K562 (cell line): Measurements from ENCODE around the gene KLHL22. TPM values are rescaled to one million over a fixed set of nuclear protein-coding genes. Genes with fewer than 3 reads are reported as not detected.

Source experiments
- ARID3B ChIP-seq: fragments of 250-450 bp; sonication (Bioruptor Pico); IDR thresholded peaks from 2 replicates; pipeline ENCODE4 v1.4.0; 2020; ENCODE audit warnings: borderline replicate concordance
- CHAMP1 ChIP-seq: fragments of 450-650 bp; IDR thresholded peaks from 2 replicates; pipeline ENCODE4 v1.6.1; 2016; ENCODE audit warnings: mild to moderate bottlenecking
- DDX20 ChIP-seq: fragments of 450-650 bp; IDR thresholded peaks from 2 replicates; pipeline ENCODE4 v1.6.1; 2016; ENCODE audit warnings: missing genetic modification characterization, low read depth, mild to moderate bottlenecking, missing compliant biosample characterization, moderate library complexity
- FUS ChIP-seq: fragments of 200-400 bp; formaldehyde crosslinking; optimal IDR thresholded peaks from 2 replicates; pipeline ENCODE3; 2017; ENCODE audit warnings: low read depth, low read length
- GTF2E2 ChIP-seq: fragments of 200-800 bp; sonication (Bioruptor generic); IDR thresholded peaks from 2 replicates; pipeline ENCODE4 v1.6.1; 2016; ENCODE audit warnings: missing genetic modification characterization, missing compliant biosample characterization
- HDGF ChIP-seq: fragments of 450-650 bp; IDR thresholded peaks from 2 replicates; pipeline ENCODE4 v1.6.1; 2016
- HNRNPK ChIP-seq: fragments of 200-400 bp; formaldehyde crosslinking; IDR thresholded peaks from one replicate; pipeline ENCODE4 v1.6.1; 2018; ENCODE audit warnings: mild to moderate bottlenecking, low read depth, low read length; ENCODE audit not compliant: poor library complexity, severe bottlenecking
- MED1 ChIP-seq: sonication (generic); formaldehyde crosslinking; IDR thresholded peaks from 2 replicates; pipeline ENCODE4 v1.8.1; 2023; ENCODE audit warnings: missing genetic modification reagents, borderline replicate concordance
- NCOA2 ChIP-seq, 2 experiments: fragments of 450-650 bp; IDR thresholded peaks; 2 replicates each; pipeline ENCODE4 v1.6.1; 2018; ENCODE audit warnings: mild to moderate bottlenecking in 2 of 2, moderate library complexity in 1 of 2; ENCODE audit not compliant: partially characterized antibody in 2 of 2
- TCF15 ChIP-seq: fragments of 250-450 bp; sonication (Bioruptor Pico); IDR thresholded peaks from 2 replicates; pipeline ENCODE4 v1.8.0; 2022; ENCODE audit warnings: moderate library complexity, mild to moderate bottlenecking, inconsistent platforms
- TEAD4 ChIP-seq, 2 experiments: sonication (generic) in 1 of 2; formaldehyde crosslinking in 1 of 2; IDR thresholded peaks; 2 replicates each; pipeline versions ENCODE4 v1.6.1 to v1.8.0; 2012 to 2022; ENCODE audit warnings: borderline replicate concordance in 1 of 2, inconsistent platforms in 1 of 2, low read length in 1 of 2, mild to moderate bottlenecking in 1 of 2, missing genetic modification reagents in 1 of 2
- ZBTB8A ChIP-seq: fragments of 450-650 bp; IDR thresholded peaks from 2 replicates; pipeline ENCODE4 v1.6.1; 2018; ENCODE audit warnings: mild to moderate bottlenecking, moderate library complexity; ENCODE audit not compliant: partially characterized antibody
- ZNF407 ChIP-seq: fragments of 450-650 bp; IDR thresholded peaks from 2 replicates; pipeline ENCODE4 v1.6.1; 2016; ENCODE audit warnings: low read depth
- polyA plus RNA-seq, 8 experiments: library from polyadenylated mRNA; depleted of rRNA in 4 of 8; stranded (reverse) in 5 of 8; unstranded in 3 of 8; fragments of >200 nt; fragmentation: Nextera tagmentation in 2 of 8; fragmentation: Illumina TruSeq in 1 of 8; extraction: Ambion mirVana in 2 of 8; extraction: Trizol in 1 of 8; gene quantifications; 2 replicates each; pipeline versions ENCODE4 v1.2.1 to v1.2.3, GENCODE V29; 2011 to 2014; ENCODE audit warnings: inconsistent platforms in 1 of 8, missing spikeins in 1 of 8
- total RNA-seq, 7 experiments: library from RNA; depleted of rRNA in 6 of 7; stranded (reverse); fragments of >200 nt in 6 of 7; fragmentation: Illumina TruSeq in 2 of 7; extraction: Trizol in 2 of 7; gene quantifications; 2 replicates each; pipeline versions ENCODE4 v1.2.1 to v1.2.3, GENCODE V29; 2011 to 2021; ENCODE audit warnings: low replicate concordance in 1 of 7

Gene KLHL22
- total and polyA plus RNA-seq, 9 of the 15 experiments (the other 6 are each of a cell fraction or from before 2014, with no cell fraction given) = 1.3 to 25.6 (median 15.2) TPM

- no peak for TF ChIP-seq ZBTB8A
- TF ChIP-seq ZNF407 = no peak
- no peak for TF ChIP-seq FUS
- TF ChIP-seq NCOA2 (IDR thresholded peaks at IDR 0.05; ENCODE audit: partially characterized antibody in 2 of 2) = no peak
- no peak for TF ChIP-seq MED1 (CRISPR knock-in tag)
- TF ChIP-seq CHAMP1 = no peak
- TF ChIP-seq GTF2E2 = no peak
- no peak for TF ChIP-seq TEAD4 (IDR thresholded peaks at IDR 0.05; ENCODE audit: low read length)
- peak; percentile 82; the same call in 1 of the 2 replicates for TF ChIP-seq TEAD4 (CRISPR knock-in tag; IDR thresholded peaks at IDR 0.05; ENCODE audit: borderline replicate concordance)
- TF ChIP-seq TCF15 = no peak
- TF ChIP-seq HDGF = peak; percentile 96
- TF ChIP-seq DDX20 (tag) = no peak
- TF ChIP-seq HNRNPK = no peak
- peak; percentile 44; the same call in 1 of the 2 replicates for TF ChIP-seq ARID3B (CRISPR knock-in tag)
Measured at GRCh38 chr22:20469110-20469868, 26.3 kb downstream of the KLHL22 start (continued).
